Gastrocnemius medialis (tissue), 4 donors: ENCODE results near the gene TPSG1. TPM values are rescaled to one million over a fixed set of nuclear protein-coding genes. Genes with fewer than 3 reads are reported as not detected.

Experiments
- ATAC-seq, 2 donors: fragments of 150-250 bp; one replicate each; pipeline ENCODE4 v1.9.1; 2016
- DNase-seq, 2 donors: peaks; one replicate each; pipeline ENCODE4 v3.0.0-alpha.2; 2019
- H3K27ac ChIP-seq, 4 donors: fragments of 200-600 bp; sonication (generic); 1 replicate in 1 of 4; 2 replicates in 3 of 4; pipeline ENCODE4 v1.5.1; 2016 to 2018; ENCODE audit warnings: mild to moderate bottlenecking in 2 of 4, moderate library complexity in 1 of 4
- H3K27me3 ChIP-seq, 3 donors: fragments of 200-600 bp; sonication (generic) in 2 of 3; 1 replicate in 1 of 3; 2 replicates in 2 of 3; pipeline versions ENCODE4 v1.5.1 to v1.6.0; 2016 to 2019; ENCODE audit warnings: mild to moderate bottlenecking in 1 of 3, moderate library complexity in 1 of 3
- H3K36me3 ChIP-seq, 2 donors: fragments of 200-600 bp; sonication (generic) in 1 of 2; one replicate each; pipeline ENCODE4 v1.5.1; 2017 to 2018
- H3K4me1 ChIP-seq, 2 donors: fragments of 200-600 bp; sonication (generic) in 1 of 2; one replicate each; pipeline ENCODE4 v1.5.1; 2016 to 2017; ENCODE audit warnings: mild to moderate bottlenecking in 2 of 2
- H3K4me3 ChIP-seq, 4 donors: fragments of 200-600 bp; sonication (generic) in 3 of 4; 1 replicate in 1 of 4; 2 replicates in 3 of 4; pipeline ENCODE4 v1.5.1; 2016 to 2019; ENCODE audit warnings: mild to moderate bottlenecking in 2 of 4
- H3K9me3 ChIP-seq, 3 donors: fragments of 200-600 bp; sonication (generic) in 2 of 3; 1 replicate in 1 of 3; 2 replicates in 2 of 3; pipeline ENCODE4 v1.5.1; 2016 to 2019
- CTCF ChIP-seq, 5 experiments: fragments of 450-650 bp in 3 of 5; fragments of 200-600 bp in 2 of 5; sonication (generic) in 2 of 5; IDR thresholded peaks in 4 of 5; conservative IDR thresholded peaks in 1 of 5; 1 replicate in 4 of 5; 2 replicates in 1 of 5; pipeline ENCODE4 v1.5.1; 2016 to 2019; ENCODE audit warnings: antibody characterized with exemption in 5 of 5, mild to moderate bottlenecking in 3 of 5, moderate library complexity in 3 of 5
- POLR2A ChIP-seq, 2 donors: fragments of 450-650 bp; IDR thresholded peaks; one replicate each; pipeline ENCODE4 v1.6.1; 2017; ENCODE audit warnings: antibody characterized with exemption in 2 of 2, mild to moderate bottlenecking in 2 of 2, moderate library complexity in 2 of 2
- in situ Hi-C, 4 donors: fragments of 200-750 bp; cut with MboI; loops; one replicate each; pipeline versions ENCODE4 v1.15.0 to v1.8.0; 2017; ENCODE audit warnings: low sequenced_read_pairs in 4 of 4
- intact Hi-C: fragments of 100-400 bp; cut with DNase I; formaldehyde crosslinking; loops from one replicate; pipeline ENCODE4 v1.15.1; 2023; ENCODE audit warnings: low total_unique reads
- total RNA-seq, 4 donors: library from RNA; depleted of rRNA; stranded (reverse); fragments of >200 nt; gene quantifications; one replicate each; pipeline versions ENCODE4 v1.1.0 to v1.2.3, GENCODE V29; 2016

TPSG1 gene
- total RNA-seq, 4 donors from 2014 or later: 0.29 TPM; not detected in 3

- DNase-seq (no peak), ATAC-seq (no peak)
- H3K27ac ChIP-seq: no peak overlapping the region
- no peaks in the 10 kb centered on the region for H3K4me1 ChIP-seq
- H3K27me3 ChIP-seq: peaks cover 0 to 5% (median 0%) of the 10 kb centered on the region in 3 donors
- intact Hi-C loops (no loop called here), in situ Hi-C loops (no loop called here)
- no peaks in the 10 kb centered on the region for H3K9me3 ChIP-seq
- H3K4me3 ChIP-seq: no peak overlapping the region
- H3K36me3 ChIP-seq: no peaks in the 10 kb centered on the region
- TF ChIP-seq CTCF (IDR thresholded peaks at IDR 0.05 in 4 of 5, conservative IDR thresholded peaks at IDR 0.05 in 1 of 5) (no peak), POLR2A (IDR thresholded peaks at IDR 0.05) (no peak)
Observed at GRCh38 chr16:1224558-1224957, 510 bp downstream of the TPSG1 start.

GRCh38 chr16:1223355-1224214 lies 1.5 kb downstream of the TPSG1 start:
- no peak overlapping the region for H3K4me3 ChIP-seq
- in situ Hi-C loops: no loop called here
- no peaks in the 10 kb centered on the region for H3K9me3 ChIP-seq
- peaks cover 0 to 5% (median 0%) of the 10 kb centered on the region in 3 donors for H3K27me3 ChIP-seq
- ATAC-seq (no peak), DNase-seq (no peak)
- H3K36me3 ChIP-seq: no peaks in the 10 kb centered on the region
- intact Hi-C loops: no loop called here
- TF ChIP-seq CTCF (IDR thresholded peaks at IDR 0.05 in 4 of 5, conservative IDR thresholded peaks at IDR 0.05 in 1 of 5) (no peak), POLR2A (IDR thresholded peaks at IDR 0.05) (no peak)
- H3K4me1 ChIP-seq: no peaks in the 10 kb centered on the region
- no peak overlapping the region for H3K27ac ChIP-seq

DNA sequence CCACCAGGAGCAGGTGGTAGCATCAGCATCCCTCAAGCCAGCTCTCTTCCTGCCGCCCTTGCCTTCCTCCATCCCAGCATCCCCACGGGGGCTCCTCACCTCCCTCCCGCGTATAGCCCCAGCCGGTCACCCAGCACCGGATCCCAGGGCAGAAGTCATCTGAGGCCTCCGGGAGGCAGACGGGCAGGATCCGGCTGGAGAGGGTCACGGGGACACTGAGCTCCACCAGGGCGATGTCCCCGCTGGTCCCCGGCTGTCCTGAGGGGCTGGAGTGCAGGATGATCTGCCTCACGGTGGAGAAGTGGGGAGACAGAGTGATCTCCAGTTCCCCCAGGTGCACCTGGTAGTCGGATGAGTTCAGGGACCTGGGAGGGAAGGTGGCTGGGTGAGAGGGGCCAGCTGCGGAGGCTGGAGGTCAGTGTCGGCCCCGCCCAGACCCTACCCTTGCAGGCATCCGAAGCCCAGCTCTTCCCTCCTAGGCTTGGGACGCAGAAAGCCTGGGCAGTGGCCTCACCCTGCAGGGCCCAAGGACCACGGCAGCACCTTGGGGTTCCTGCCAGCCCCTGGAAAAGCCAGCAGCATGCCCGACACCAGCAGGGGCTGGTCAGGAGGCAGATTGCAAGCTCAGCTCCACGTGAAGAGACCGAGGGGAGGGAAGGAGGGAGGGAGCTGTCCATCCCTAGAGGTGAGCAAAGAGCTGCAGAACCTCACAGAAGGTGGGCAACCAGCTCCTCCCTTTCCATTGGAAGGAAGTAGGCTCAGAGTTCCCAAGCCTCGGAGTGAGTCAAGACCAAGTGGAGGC lies 2.3 kb downstream of the TPSG1 start:
- DNase-seq (no peak), ATAC-seq (no peak)
- intact Hi-C loops: no loop called here

More for the DNA sequence above, 2.3 kb downstream of the TPSG1 start:
- Histone ChIP-seq H3K4me1 (no peaks in the 10 kb centered on the region), H3K27me3 (peaks cover 0 to 5% (median 0%) of the 10 kb centered on the region in 3 donors), H3K9me3 (no peaks in the 10 kb centered on the region), H3K4me3 (no peak overlapping the region), H3K27ac (no peak overlapping the region), H3K36me3 (no peaks in the 10 kb centered on the region)
- TF ChIP-seq CTCF (IDR thresholded peaks at IDR 0.05 in 4 of 5, conservative IDR thresholded peaks at IDR 0.05 in 1 of 5) (no peak), POLR2A (IDR thresholded peaks at IDR 0.05) (no peak)
- in situ Hi-C loops: no loop called here
